ENCODE measurements around the gene SIGLEC15.

Gene SIGLEC15

GRCh38 chr18:45786941-45787340, 38.5 kb upstream of the SIGLEC15 start:
- Histone ChIP-seq H4K20me1 (ENCODE audit: insufficient read depth, low read length) (no peaks in the 10 kb centered on the region), H3K9ac (ENCODE audit: low read length) (no peak overlapping the region), H3K4me2 (ENCODE audit: low read depth, low read length) (no peak overlapping the region), H3K27ac (ENCODE audit: low read length) (no peak overlapping the region), H3K9me2 (replicated peaks; ENCODE audit: insufficient read depth, low read length) (no peaks in the 10 kb centered on the region), H3K36me3 (replicated peaks; ENCODE audit: insufficient read depth, low read length) (no peaks in the 10 kb centered on the region), H2AFZ (ENCODE audit: low read length) (no peak overlapping the region), H3F3A (ENCODE audit: insufficient read depth, low read length) (no peaks in the 10 kb centered on the region), H3K27me3 (replicated peaks; ENCODE audit: insufficient read depth, low read length) (no peaks in the 10 kb centered on the region), H3K79me2 (ENCODE audit: low read length) (no peaks in the 10 kb centered on the region), H3K4me3 (ENCODE audit: low read length) (no peak overlapping the region), H3K4me1 (ENCODE audit: low read length) (no peaks in the 10 kb centered on the region), H3K9me3 (replicated peaks; ENCODE audit: insufficient read depth, low read length) (no peaks in the 10 kb centered on the region)
- no peak for DNase-seq
- no peak for TF ChIP-seq EZH2 (optimal IDR thresholded peaks at IDR 0.05; ENCODE audit: low read depth, low read length)
- no peak for TF ChIP-seq EZH2phosphoT487 (IDR thresholded peaks at IDR 0.05; ENCODE audit: low read length)
- TF ChIP-seq CTCF (IDR thresholded peaks at IDR 0.05; ENCODE audit: low read length): no peak

- no peak overlapping the region for H2AFZ ChIP-seq (ENCODE audit: low read length)
- H3K36me3 ChIP-seq (replicated peaks; ENCODE audit: insufficient read depth, low read length): no peaks in the 10 kb centered on the region
- H3K9ac ChIP-seq (ENCODE audit: low read length): no peak overlapping the region
- H3K79me2 ChIP-seq (ENCODE audit: low read length): no peaks in the 10 kb centered on the region
- H3K9me2 ChIP-seq (replicated peaks; ENCODE audit: insufficient read depth, low read length): no peaks in the 10 kb centered on the region
- H4K20me1 ChIP-seq (ENCODE audit: insufficient read depth, low read length): no peaks in the 10 kb centered on the region
- no peaks in the 10 kb centered on the region for H3F3A ChIP-seq (ENCODE audit: insufficient read depth, low read length)
- no peak overlapping the region for H3K4me3 ChIP-seq (ENCODE audit: low read length)
- TF ChIP-seq CTCF (IDR thresholded peaks at IDR 0.05; ENCODE audit: low read length) (no peak), EZH2phosphoT487 (IDR thresholded peaks at IDR 0.05; ENCODE audit: low read length) (no peak), EZH2 (optimal IDR thresholded peaks at IDR 0.05; ENCODE audit: low read depth, low read length) (no peak)
- no peaks in the 10 kb centered on the region for H3K9me3 ChIP-seq (replicated peaks; ENCODE audit: insufficient read depth, low read length)
- H3K27me3 ChIP-seq (replicated peaks; ENCODE audit: insufficient read depth, low read length): no peaks in the 10 kb centered on the region
- DNase-seq: no peak
- H3K4me2 ChIP-seq (ENCODE audit: low read depth, low read length): no peak overlapping the region
- H3K4me1 ChIP-seq (ENCODE audit: low read length): no peaks in the 10 kb centered on the region
- H3K27ac ChIP-seq (ENCODE audit: low read length): no peak overlapping the region
These were observed 38.1 kb upstream of the SIGLEC15 start for GRCh38 chr18:45787346-45787745.

- H3F3A ChIP-seq (ENCODE audit: insufficient read depth, low read length): no peaks in the 10 kb centered on the region
- H3K36me3 ChIP-seq (replicated peaks; ENCODE audit: insufficient read depth, low read length): no peaks in the 10 kb centered on the region
- TF ChIP-seq EZH2phosphoT487 (IDR thresholded peaks at IDR 0.05; ENCODE audit: low read length): no peak
- TF ChIP-seq EZH2 (optimal IDR thresholded peaks at IDR 0.05; ENCODE audit: low read depth, low read length): no peak
- no peaks in the 10 kb centered on the region for H3K4me1 ChIP-seq (ENCODE audit: low read length)
- no peak overlapping the region for H3K4me2 ChIP-seq (ENCODE audit: low read depth, low read length)
- DNase-seq: no peak
- no peaks in the 10 kb centered on the region for H4K20me1 ChIP-seq (ENCODE audit: insufficient read depth, low read length)
- no peak overlapping the region for H3K4me3 ChIP-seq (ENCODE audit: low read length)
- no peaks in the 10 kb centered on the region for H3K79me2 ChIP-seq (ENCODE audit: low read length)
- no peaks in the 10 kb centered on the region for H3K9me3 ChIP-seq (replicated peaks; ENCODE audit: insufficient read depth, low read length)
- H3K9ac ChIP-seq (ENCODE audit: low read length): no peak overlapping the region
- H3K27me3 ChIP-seq (replicated peaks; ENCODE audit: insufficient read depth, low read length): no peaks in the 10 kb centered on the region
- no peaks in the 10 kb centered on the region for H3K9me2 ChIP-seq (replicated peaks; ENCODE audit: insufficient read depth, low read length)
- H2AFZ ChIP-seq (ENCODE audit: low read length): no peak overlapping the region
- H3K27ac ChIP-seq (ENCODE audit: low read length): no peak overlapping the region
These were observed 36.6 kb upstream of the SIGLEC15 start for GRCh38 chr18:45788861-45789260.

GRCh38 chr18:45792506-45793263, 32.8 kb upstream of the SIGLEC15 start:
- Histone ChIP-seq H3K27ac (ENCODE audit: low read length) (no peak overlapping the region), H3K4me3 (ENCODE audit: low read length) (no peak overlapping the region), H3K9me2 (replicated peaks; ENCODE audit: insufficient read depth, low read length) (no peaks in the 10 kb centered on the region), H4K20me1 (ENCODE audit: insufficient read depth, low read length) (no peaks in the 10 kb centered on the region), H3K9ac (ENCODE audit: low read length) (no peak overlapping the region), H3K4me1 (ENCODE audit: low read length) (no peaks in the 10 kb centered on the region), H3K27me3 (replicated peaks; ENCODE audit: insufficient read depth, low read length) (no peaks in the 10 kb centered on the region), H3K36me3 (replicated peaks; ENCODE audit: insufficient read depth, low read length) (no peaks in the 10 kb centered on the region), H2AFZ (ENCODE audit: low read length) (no peak overlapping the region), H3F3A (ENCODE audit: insufficient read depth, low read length) (no peaks in the 10 kb centered on the region), H3K79me2 (ENCODE audit: low read length) (no peaks in the 10 kb centered on the region), H3K4me2 (ENCODE audit: low read depth, low read length) (no peak overlapping the region), H3K9me3 (replicated peaks; ENCODE audit: insufficient read depth, low read length) (no peaks in the 10 kb centered on the region)
- no peak for TF ChIP-seq CTCF (IDR thresholded peaks at IDR 0.05; ENCODE audit: low read length)
- no peak for TF ChIP-seq EZH2phosphoT487 (IDR thresholded peaks at IDR 0.05; ENCODE audit: low read length)
- no peak for TF ChIP-seq EZH2 (optimal IDR thresholded peaks at IDR 0.05; ENCODE audit: low read depth, low read length)
- no peak for DNase-seq
